Measurements from ENCODE around the gene PRG3. TPM values are rescaled to one million over a fixed set of nuclear protein-coding genes. Genes with fewer than 3 reads are reported as not detected.

Gene PRG3
- total and polyA plus RNA-seq, 9 of the 15 experiments (the other 6 are each of a cell fraction or from before 2014, with no cell fraction given): 0.18 to 0.55 (median 0.38) TPM; not detected in 6

GRCh38 chr11:57428643-57429042 is 47.7 kb upstream of the PRG3 start (continued):
- TF ChIP-seq, protein P1, sequence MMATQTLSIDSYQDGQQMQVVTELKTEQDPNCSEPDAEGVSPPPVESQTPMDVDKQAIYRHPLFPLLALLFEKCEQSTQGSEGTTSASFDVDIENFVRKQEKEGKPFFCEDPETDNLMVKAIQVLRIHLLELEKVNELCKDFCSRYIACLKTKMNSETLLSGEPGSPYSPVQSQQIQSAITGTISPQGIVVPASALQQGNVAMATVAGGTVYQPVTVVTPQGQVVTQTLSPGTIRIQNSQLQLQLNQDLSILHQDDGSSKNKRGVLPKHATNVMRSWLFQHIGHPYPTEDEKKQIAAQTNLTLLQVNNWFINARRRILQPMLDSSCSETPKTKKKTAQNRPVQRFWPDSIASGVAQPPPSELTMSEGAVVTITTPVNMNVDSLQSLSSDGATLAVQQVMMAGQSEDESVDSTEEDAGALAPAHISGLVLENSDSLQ (IDR thresholded peaks at IDR 0.05): peak; percentile 36; the same call in 1 of the 2 replicates
- TF ChIP-seq MAFK (IDR thresholded peaks at IDR 0.05; ENCODE audit: low read length) (no peak), CBX3 (IDR thresholded peaks at IDR 0.05; ENCODE audit: borderline replicate concordance in 1 of 2, low read length in 2 of 2) (no peak), CXXC5 (CRISPR knock-in tag; IDR thresholded peaks at IDR 0.05) (peak; percentile 47), GTF2F1 (IDR thresholded peaks at IDR 0.05; ENCODE audit: low read depth, low read length) (no peak), THRAP3 (IDR thresholded peaks at IDR 0.05; ENCODE audit: borderline replicate concordance) (no peak), ZNF174 (CRISPR knock-in tag; IDR thresholded peaks at IDR 0.05) (no peak), ATF6 (CRISPR knock-in tag; IDR thresholded peaks at IDR 0.05) (no peak), ZNF354B (CRISPR knock-in tag; IDR thresholded peaks at IDR 0.05) (no peak), BHLHE40 (IDR thresholded peaks at IDR 0.05; ENCODE audit: low read length) (peak; percentile 77; the same call in 1 of the 2 replicates), TAL1 (IDR thresholded peaks at IDR 0.05) (peak; percentile 38), HNRNPLL (IDR thresholded peaks at IDR 0.05; ENCODE audit: low read depth, low read length, poor library complexity, severe bottlenecking) (no peak), SRSF3 (IDR thresholded peaks at IDR 0.05; ENCODE audit: insufficient read depth, low read length) (no peak)
- TF ChIP-seq, protein P2, sequence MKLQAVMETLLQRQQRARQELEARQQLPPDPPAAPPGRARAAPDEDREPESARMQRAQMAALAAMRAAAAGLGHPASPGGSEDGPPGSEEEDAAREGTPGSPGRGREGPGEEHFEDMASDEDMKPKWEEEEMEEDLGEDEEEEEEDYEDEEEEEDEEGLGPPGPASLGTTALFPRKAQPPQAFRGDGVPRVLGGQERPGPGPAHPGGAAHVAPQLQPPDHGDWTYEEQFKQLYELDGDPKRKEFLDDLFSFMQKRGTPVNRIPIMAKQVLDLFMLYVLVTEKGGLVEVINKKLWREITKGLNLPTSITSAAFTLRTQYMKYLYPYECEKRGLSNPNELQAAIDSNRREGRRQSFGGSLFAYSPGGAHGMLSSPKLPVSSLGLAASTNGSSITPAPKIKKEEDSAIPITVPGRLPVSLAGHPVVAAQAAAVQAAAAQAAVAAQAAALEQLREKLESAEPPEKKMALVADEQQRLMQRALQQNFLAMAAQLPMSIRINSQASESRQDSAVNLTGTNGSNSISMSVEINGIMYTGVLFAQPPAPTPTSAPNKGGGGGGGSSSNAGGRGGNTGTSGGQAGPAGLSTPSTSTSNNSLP (IDR thresholded peaks at IDR 0.05; ENCODE audit: borderline replicate concordance, low read depth, low read length): no peak
- TF ChIP-seq, protein P3, sequence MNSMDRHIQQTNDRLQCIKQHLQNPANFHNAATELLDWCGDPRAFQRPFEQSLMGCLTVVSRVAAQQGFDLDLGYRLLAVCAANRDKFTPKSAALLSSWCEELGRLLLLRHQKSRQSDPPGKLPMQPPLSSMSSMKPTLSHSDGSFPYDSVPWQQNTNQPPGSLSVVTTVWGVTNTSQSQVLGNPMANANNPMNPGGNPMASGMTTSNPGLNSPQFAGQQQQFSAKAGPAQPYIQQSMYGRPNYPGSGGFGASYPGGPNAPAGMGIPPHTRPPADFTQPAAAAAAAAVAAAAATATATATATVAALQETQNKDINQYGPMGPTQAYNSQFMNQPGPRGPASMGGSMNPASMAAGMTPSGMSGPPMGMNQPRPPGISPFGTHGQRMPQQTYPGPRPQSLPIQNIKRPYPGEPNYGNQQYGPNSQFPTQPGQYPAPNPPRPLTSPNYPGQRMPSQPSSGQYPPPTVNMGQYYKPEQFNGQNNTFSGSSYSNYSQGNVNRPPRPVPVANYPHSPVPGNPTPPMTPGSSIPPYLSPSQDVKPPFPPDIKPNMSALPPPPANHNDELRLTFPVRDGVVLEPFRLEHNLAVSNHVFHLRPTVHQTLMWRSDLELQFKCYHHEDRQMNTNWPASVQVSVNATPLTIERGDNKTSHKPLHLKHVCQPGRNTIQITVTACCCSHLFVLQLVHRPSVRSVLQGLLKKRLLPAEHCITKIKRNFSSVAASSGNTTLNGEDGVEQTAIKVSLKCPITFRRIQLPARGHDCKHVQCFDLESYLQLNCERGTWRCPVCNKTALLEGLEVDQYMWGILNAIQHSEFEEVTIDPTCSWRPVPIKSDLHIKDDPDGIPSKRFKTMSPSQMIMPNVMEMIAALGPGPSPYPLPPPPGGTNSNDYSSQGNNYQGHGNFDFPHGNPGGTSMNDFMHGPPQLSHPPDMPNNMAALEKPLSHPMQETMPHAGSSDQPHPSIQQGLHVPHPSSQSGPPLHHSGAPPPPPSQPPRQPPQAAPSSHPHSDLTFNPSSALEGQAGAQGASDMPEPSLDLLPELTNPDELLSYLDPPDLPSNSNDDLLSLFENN (IDR thresholded peaks at IDR 0.05; ENCODE audit: low read depth in 2 of 2, low read length in 2 of 2): no peak
- TF ChIP-seq, protein P4, sequence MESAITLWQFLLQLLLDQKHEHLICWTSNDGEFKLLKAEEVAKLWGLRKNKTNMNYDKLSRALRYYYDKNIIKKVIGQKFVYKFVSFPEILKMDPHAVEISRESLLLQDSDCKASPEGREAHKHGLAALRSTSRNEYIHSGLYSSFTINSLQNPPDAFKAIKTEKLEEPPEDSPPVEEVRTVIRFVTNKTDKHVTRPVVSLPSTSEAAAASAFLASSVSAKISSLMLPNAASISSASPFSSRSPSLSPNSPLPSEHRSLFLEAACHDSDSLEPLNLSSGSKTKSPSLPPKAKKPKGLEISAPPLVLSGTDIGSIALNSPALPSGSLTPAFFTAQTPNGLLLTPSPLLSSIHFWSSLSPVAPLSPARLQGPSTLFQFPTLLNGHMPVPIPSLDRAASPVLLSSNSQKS (CRISPR knock-in tag; IDR thresholded peaks at IDR 0.05): no peak

Measured in K562 (cell line).